B cell (primary cell): ENCODE data around the gene SREK1. TPM values are rescaled to one million over a fixed set of nuclear protein-coding genes. Genes with fewer than 3 reads are reported as not detected.
A peak's percentile ranks its signal among the peaks of the same experiment; 100 is the strongest.

Experiments used
- ATAC-seq: fragments of 200-7000 bp; cut with Tn5 transposase; one replicate; pipeline ENCODE4 v1.10.0; 2021; ENCODE audit warnings: low read depth, mild to moderate bottlenecking, moderate number of reproducible peaks, moderate library complexity
- CTCF ChIA-PET: fragments of 350-600 bp; sonication (Branson Sonifier 250); formaldehyde crosslinking; loops from one replicate; lab custom pipeline; 2021; ENCODE audit warnings: antibody characterized with exemption, inconsistent platforms; lab: Charles Lee
- POLR2A ChIA-PET: fragments of 350-600 bp; sonication (Branson Sonifier 250); formaldehyde crosslinking; loops from one replicate; lab custom pipeline; 2021; ENCODE audit warnings: antibody characterized with exemption; lab: Charles Lee
- DNase-seq: peaks from one replicate; pipeline ENCODE4 v3.0.0; 2013
- H2AFZ ChIP-seq: 2 replicates; pipeline ENCODE4 v1.6.1; 2012; ENCODE audit warnings: mild to moderate bottlenecking, low read depth, low read length; ENCODE audit not compliant: insufficient read depth, poor library complexity, severe bottlenecking
- H3K27ac ChIP-seq, 2 donors: 1 replicate in 1 of 2; 2 replicates in 1 of 2; pipeline ENCODE4 v1.5.1; 2012 to 2013; ENCODE audit warnings: low read length in 2 of 2, mild to moderate bottlenecking in 2 of 2, moderate library complexity in 1 of 2
- H3K27me3 ChIP-seq, 4 experiments: fragments of 200-600 bp in 1 of 4; sonication (generic) in 1 of 4; replicated peaks in 1 of 4; 1 replicate in 2 of 4; 2 replicates in 2 of 4; pipeline versions ENCODE4 v1.6.1 to v1.7.0; 2013 to 2016; ENCODE audit warnings: low read length in 3 of 4, mild to moderate bottlenecking in 2 of 4, mixed read lengths in 1 of 4, moderate library complexity in 1 of 4; ENCODE audit not compliant: insufficient read depth in 4 of 4, control insufficient read depth in 3 of 4; ENCODE audit errors: control extremely low read depth in 1 of 4
- H3K36me3 ChIP-seq, 2 experiments: replicated peaks in 1 of 2; 1 replicate in 1 of 2; 2 replicates in 1 of 2; pipeline versions ENCODE4 v1.6.1 to v1.7.1; 2013; ENCODE audit warnings: low read length in 1 of 2; ENCODE audit not compliant: insufficient read depth in 2 of 2, control insufficient read depth in 1 of 2; ENCODE audit errors: control extremely low read depth in 1 of 2, extremely low read depth in 1 of 2
- H3K4me1 ChIP-seq, 2 donors: fragments of 200-600 bp in 1 of 2; sonication (generic) in 1 of 2; 1 replicate in 1 of 2; 2 replicates in 1 of 2; pipeline versions ENCODE4 v1.5.1 to v1.6.1; 2013 to 2017; ENCODE audit warnings: low read length in 2 of 2; ENCODE audit not compliant: control insufficient read depth in 2 of 2, insufficient read depth in 2 of 2
- H3K4me2 ChIP-seq: replicated peaks from 2 replicates; pipeline ENCODE3; 2012; ENCODE audit warnings: mild to moderate bottlenecking, low read depth, low read length; ENCODE audit not compliant: poor library complexity, severe bottlenecking
- H3K4me3 ChIP-seq, 5 experiments: fragments of 200-600 bp in 1 of 5; sonication (generic) in 1 of 5; 1 replicate in 3 of 5; 2 replicates in 2 of 5; pipeline versions ENCODE4 v1.5.1 to v1.7.0; 2011 to 2016; ENCODE audit warnings: low read length in 4 of 5, mild to moderate bottlenecking in 4 of 5, low read depth in 2 of 5, control low read depth in 1 of 5, moderate library complexity in 1 of 5; ENCODE audit not compliant: insufficient read depth in 1 of 5; ENCODE audit errors: control extremely low read depth in 1 of 5, extremely low read depth in 1 of 5
- H3K79me2 ChIP-seq: fragments of 200-600 bp; sonication (generic); one replicate; pipeline ENCODE4 v1.6.0; 2016; ENCODE audit warnings: low read length; ENCODE audit not compliant: control insufficient read depth, insufficient read depth
- H3K9ac ChIP-seq: fragments of 200-600 bp; sonication (generic); 2 replicates; pipeline ENCODE4 v1.6.1; 2017; ENCODE audit warnings: mild to moderate bottlenecking, low read length, moderate library complexity
- H3K9me3 ChIP-seq, 3 donors: one replicate each; pipeline versions ENCODE4 v1.6.1 to v1.7.1; 2013; ENCODE audit warnings: low read length in 2 of 3; ENCODE audit not compliant: control insufficient read depth in 2 of 3, insufficient read depth in 1 of 3; ENCODE audit errors: control extremely low read depth in 1 of 3
- H4K20me1 ChIP-seq: 2 replicates; pipeline ENCODE4 v1.6.0; 2012; ENCODE audit warnings: mild to moderate bottlenecking, low read length; ENCODE audit not compliant: insufficient read depth, control insufficient read depth, poor library complexity, severe bottlenecking
- H3K27ac Mint-ChIP-seq: one replicate; pipeline ENCODE4 v1.8.0; 2021; ENCODE audit warnings: mixed read lengths
- H3K27me3 Mint-ChIP-seq: one replicate; pipeline ENCODE4 v1.8.0; 2021; ENCODE audit warnings: mixed read lengths
- H3K4me1 Mint-ChIP-seq: one replicate; pipeline ENCODE4 v1.8.0; 2021; ENCODE audit warnings: mixed read lengths
- H3K4me3 Mint-ChIP-seq: one replicate; pipeline ENCODE4 v1.8.0; 2021; ENCODE audit warnings: mixed read lengths
- H3K9me3 Mint-ChIP-seq: one replicate; pipeline ENCODE4 v1.8.0; 2022; ENCODE audit warnings: mixed read lengths; ENCODE audit not compliant: insufficient read depth
- CTCF ChIP-seq: fragments of 200-600 bp; IDR thresholded peaks from one replicate; pipeline ENCODE4 v1.8.0; 2022; ENCODE audit warnings: antibody characterized with exemption, mild to moderate bottlenecking
- EZH2 ChIP-seq: IDR thresholded peaks from 2 replicates; pipeline ENCODE4 v1.6.1; 2012; ENCODE audit warnings: borderline replicate concordance, low read depth, mild to moderate bottlenecking, moderate library complexity, low read length; ENCODE audit not compliant: insufficient read depth, poor library complexity, severe bottlenecking
- WGBS: methylation state at CpG from one replicate; pipeline ENCODE4 v1.1.5; 2013; ENCODE audit warnings: missing lambda C conversion rate; ENCODE audit not compliant: insufficient coverage; 5-methylcytosine and 5-hydroxymethylcytosine counted together
- intact Hi-C: fragments of 100-400 bp; cut with micrococcal nuclease; formaldehyde crosslinking; loops from one replicate; pipeline ENCODE4 v1.10.0; 2022
- polyA minus RNA-seq: library from RNA; depleted of rRNA, polyadenylated mRNA; stranded (reverse); fragments of >200 nt; gene quantifications from 2 replicates; pipeline ENCODE4 v1.2.3, GENCODE V29; 2012
- polyA plus RNA-seq: library from polyadenylated mRNA; depleted of rRNA; stranded (reverse); fragments of >200 nt; gene quantifications from 2 replicates; pipeline ENCODE4 v1.2.3, GENCODE V29; 2012
- total RNA-seq, 2 donors: library from RNA; stranded (reverse); fragments of 120-200 nt in 1 of 2; gene quantifications; 1 replicate in 1 of 2; 2 replicates in 1 of 2; pipeline versions ENCODE4 v1.2.3 to v1.2.4, GENCODE V29; 2013 to 2022

The SREK1 gene
- total RNA-seq (116 and 117 TPM in 2 replicates), polyA plus RNA-seq (24.1 and 49.2 TPM in 2 replicates), polyA minus RNA-seq (81.8 and 134 TPM in 2 replicates)
- 101 TPM for total RNA-seq (2013)

GRCh38 chr5:66144074-66144833 lies at the start of gene SREK1:
SREK1 (plus strand) TSS chr5:66144300; CDS start chr5:66144377, 77 bp downstream.
- TF ChIP-seq EZH2: no peak
- no peak for TF ChIP-seq CTCF
- WGBS: under 1% methylated on average over 86 of the region's 86 CpGs
- peak within 1 kb of the TSS; percentile 96 for H3K4me3 Mint-ChIP-seq

GRCh38 chr5:66100851-66101250 lies 43.2 kb upstream of the SREK1 start:
- no peak for DNase-seq
- H3K9ac ChIP-seq: no peak overlapping the region
- intact Hi-C loops: no loop called here
- H3K4me2 ChIP-seq: no peak overlapping the region
- H3K4me3 Mint-ChIP-seq: no peak overlapping the region
- WGBS: 100% methylated on average over 1 of the region's 2 CpGs
- H3K4me1 Mint-ChIP-seq: no peaks in the 10 kb centered on the region
- no peak overlapping the region for H3K27ac Mint-ChIP-seq
- CTCF ChIA-PET: no interaction called here
- no peaks in the 10 kb centered on the region for H3K79me2 ChIP-seq
- H3K4me1 ChIP-seq: no peaks in the 10 kb centered on the region
- ATAC-seq: no peak
- H4K20me1 ChIP-seq: no peaks in the 10 kb centered on the region
- TF ChIP-seq CTCF (no peak), EZH2 (no peak)
- H3K9me3 ChIP-seq: peaks cover 7 to 34% (median 31%) of the 10 kb centered on the region in 3 donors
- no peak overlapping the region for H3K27ac ChIP-seq
- H3K9me3 Mint-ChIP-seq: peaks cover 19% of the 10 kb centered on the region
- H3K27me3 ChIP-seq: no peaks in the 10 kb centered on the region
- no peaks in the 10 kb centered on the region for H3K36me3 ChIP-seq
- H3K4me3 ChIP-seq: no peak overlapping the region
- H3K27me3 Mint-ChIP-seq: no peaks in the 10 kb centered on the region
- POLR2A ChIA-PET: no interaction called here
- H2AFZ ChIP-seq: no peak overlapping the region

More at GRCh38 chr5:66144074-66144833, at the start of gene SREK1:
- peaks cover 9 to 16% of the 10 kb centered on the region in 2 donors for H3K4me1 ChIP-seq
- DNase-seq (peak; percentile 93), ATAC-seq (peak; percentile 84)
- ChIA-PET POLR2A (interaction anchor here (0.6 to 1.4 kb wide), 6 partner anchors 12 to 520 kb away, joined by 3 to 8 read pairs (median 4); partner anchors contain the start of genes ERBIN and TRIM23), CTCF (no interaction called here)
- peaks cover 29% of the 10 kb centered on the region for H3K4me1 Mint-ChIP-seq
- no peaks in the 10 kb centered on the region for H3K27me3 ChIP-seq
- peak within 1 kb of the TSS; percentile 100 for H3K27ac Mint-ChIP-seq
- H3K9me3 Mint-ChIP-seq: no peaks in the 10 kb centered on the region
- H3K27ac ChIP-seq: peak within 1 kb of the TSS; percentile 97 to 99
- peak within 1 kb of the TSS; percentile 76 to 99 (median 95) for H3K4me3 ChIP-seq
- H3K79me2 ChIP-seq: peaks cover 61% of the 10 kb centered on the region
- peaks cover 3% of the 10 kb centered on the region for H4K20me1 ChIP-seq
- intact Hi-C loops: loop anchor here (1.0 to 10.0 kb wide), 4 partner anchors 219 to 520 kb away; partner anchors contain the start of genes NLN, SGTB and TRIM23
- no peaks in the 10 kb centered on the region for H3K9me3 ChIP-seq
- H3K4me2 ChIP-seq: peak within 1 kb of the TSS; percentile 84
- peak within 1 kb of the TSS; percentile 95 for H2AFZ ChIP-seq
- H3K9ac ChIP-seq: peak within 1 kb of the TSS; percentile 92
- peaks cover 0 to 2% of the 10 kb centered on the region in 2 experiments for H3K36me3 ChIP-seq
- no peaks in the 10 kb centered on the region for H3K27me3 Mint-ChIP-seq
